OCI-LY7 (cell line): Measurements from ENCODE around the gene CCDC152. TPM values are rescaled to one million over a fixed set of nuclear protein-coding genes. Genes with fewer than 3 reads are reported as not detected.

Experiments used
- Bru-seq: library from RNA; stranded (reverse); fragments of 400-500 nt; gene quantifications from one replicate; lab custom pipeline; 2021; lab: Mats Ljungman, UMichigan
- BruChase-seq, 2 experiments: library from RNA; stranded (reverse); fragments of 400-500 nt; gene quantifications; one replicate each; lab custom pipeline; 2021; lab: Mats Ljungman, UMichigan
- BruUV-seq: library from RNA; stranded (reverse); fragments of 400-500 nt; replicated peaks from 2 replicates; lab custom pipeline; 2021; lab: Mats Ljungman, UMichigan
- CTCF ChIA-PET: fragments of 300-600 bp; sonication (Branson Sonifier 250); formaldehyde crosslinking; loops from one replicate; lab custom pipeline; 2022; ENCODE audit warnings: antibody characterized with exemption; ENCODE audit not compliant: unreplicated experiment; lab: Charles Lee
- POLR2A ChIA-PET: fragments of 300-600 bp; sonication (Branson Sonifier 250); formaldehyde crosslinking; loops from one replicate; lab custom pipeline; 2022; ENCODE audit warnings: antibody characterized with exemption; lab: Charles Lee
- DNase-seq: peaks from one replicate; pipeline ENCODE4 v3.0.0-alpha.2; 2015; ENCODE audit warnings: low spot score
- H2AFZ ChIP-seq: fragments of 200-600 bp; sonication (generic), shearing (Covaris generic); 2 replicates; pipeline ENCODE4 v1.6.1; 2014; ENCODE audit warnings: mild to moderate bottlenecking, antibody characterized with exemption, low read length, moderate library complexity
- H3K27ac ChIP-seq: fragments of 200-600 bp; sonication (generic); 2 replicates; pipeline ENCODE4 v1.5.1; 2014; ENCODE audit warnings: mixed run types, low read depth, mild to moderate bottlenecking, moderate library complexity, low read length, inconsistent platforms; ENCODE audit not compliant: poor library complexity, severe bottlenecking
- H3K36me3 ChIP-seq: fragments of 200-600 bp; sonication (generic); 2 replicates; pipeline ENCODE4 v1.6.1; 2014; ENCODE audit warnings: mild to moderate bottlenecking, antibody characterized with exemption, low read length, moderate library complexity, mixed read lengths; ENCODE audit not compliant: insufficient read depth
- H3K4me1 ChIP-seq: fragments of 200-600 bp; sonication (generic); 2 replicates; pipeline ENCODE4 v1.5.1; 2014; ENCODE audit warnings: mild to moderate bottlenecking, low read length; ENCODE audit not compliant: insufficient read depth, poor library complexity, severe bottlenecking
- H3K4me2 ChIP-seq: fragments of 200-600 bp; sonication (generic); 2 replicates; pipeline ENCODE4 v1.6.1; 2014; ENCODE audit warnings: mild to moderate bottlenecking, low read length
- H3K4me3 ChIP-seq: fragments of 200-600 bp; sonication (generic); 2 replicates; pipeline ENCODE4 v1.5.1; 2014; ENCODE audit warnings: mild to moderate bottlenecking, low read depth, low read length; ENCODE audit not compliant: poor library complexity, severe bottlenecking
- H3K79me2 ChIP-seq: fragments of 200-600 bp; sonication (generic); 2 replicates; pipeline ENCODE4 v1.6.1; 2016; ENCODE audit warnings: low read depth, mild to moderate bottlenecking, low read length, moderate library complexity, mixed read lengths; ENCODE audit not compliant: insufficient read depth
- H3K9me2 ChIP-seq: fragments of 200-600 bp; sonication (generic); 2 replicates; pipeline ENCODE4 v1.6.1; 2016; ENCODE audit warnings: mild to moderate bottlenecking, low read length, mixed read lengths; ENCODE audit not compliant: insufficient read depth
- H3K9me3 ChIP-seq: fragments of 200-600 bp; sonication (generic); 2 replicates; pipeline ENCODE4 v1.6.1; 2014; ENCODE audit warnings: mild to moderate bottlenecking, mixed run types, low read length, mixed read lengths
- H4K20me1 ChIP-seq: fragments of 200-600 bp; sonication (generic); 2 replicates; pipeline ENCODE4 v1.6.1; 2014; ENCODE audit warnings: mild to moderate bottlenecking, antibody characterized with exemption, low read length, moderate library complexity, mixed read lengths; ENCODE audit not compliant: insufficient read depth
- CTCF ChIP-seq: fragments of 200-600 bp; sonication (generic); conservative IDR thresholded peaks from 2 replicates; pipeline ENCODE4 v1.5.1; 2014; ENCODE audit warnings: mild to moderate bottlenecking, antibody characterized with exemption, low read length, moderate library complexity, mixed read lengths
- EZH2phosphoT487 ChIP-seq: fragments of 200-600 bp; sonication (generic); IDR thresholded peaks from 2 replicates; pipeline ENCODE4 v1.6.1; 2018; ENCODE audit warnings: low read depth, borderline replicate concordance, mild to moderate bottlenecking, mixed run types, antibody characterized with exemption, low read length, moderate library complexity, mixed read lengths
- intact Hi-C: fragments of 100-400 bp; cut with micrococcal nuclease; formaldehyde crosslinking; loops from one replicate; pipeline ENCODE4 v1.10.0; 2022; ENCODE audit not compliant: unreplicated experiment
- long read RNA-seq: library from polyadenylated mRNA; stranded (forward); transcript quantifications from one replicate; pipeline ENCODE4 v2.0.0, GENCODE V29; 2022
- total RNA-seq, 2 experiments: library from RNA; depleted of rRNA in 1 of 2; stranded (reverse); fragments of >200 nt in 1 of 2; shearing (Covaris generic) in 1 of 2; gene quantifications; 2 replicates each; pipeline ENCODE4 v1.2.3, GENCODE V29; 2014 to 2022

CCDC152 gene, protein sequence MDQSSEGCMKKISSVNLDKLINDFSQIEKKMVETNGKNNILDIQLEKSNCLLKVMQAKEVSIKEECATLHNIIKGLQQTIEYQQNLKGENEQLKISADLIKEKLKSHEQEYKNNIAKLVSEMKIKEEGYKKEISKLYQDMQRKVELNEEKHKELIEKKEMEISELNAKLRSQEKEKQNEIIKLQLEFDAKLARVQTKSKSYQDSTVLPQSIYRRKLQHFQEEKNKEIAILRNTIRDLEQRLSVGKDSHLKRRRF
- total RNA-seq (2014; rRNA removed; shearing (Covaris generic)) (not detected in 2 replicates), total RNA-seq (2022) (not detected in 2 replicates), Bru-seq, nascent RNA (not detected), BruChase-seq, experiment 1, labeled RNA remaining after a 6-hour chase (not detected), BruChase-seq, experiment 2, labeled RNA remaining after a 2-hour chase (not detected)
- long read RNA-seq, result 0 reads

DNA sequence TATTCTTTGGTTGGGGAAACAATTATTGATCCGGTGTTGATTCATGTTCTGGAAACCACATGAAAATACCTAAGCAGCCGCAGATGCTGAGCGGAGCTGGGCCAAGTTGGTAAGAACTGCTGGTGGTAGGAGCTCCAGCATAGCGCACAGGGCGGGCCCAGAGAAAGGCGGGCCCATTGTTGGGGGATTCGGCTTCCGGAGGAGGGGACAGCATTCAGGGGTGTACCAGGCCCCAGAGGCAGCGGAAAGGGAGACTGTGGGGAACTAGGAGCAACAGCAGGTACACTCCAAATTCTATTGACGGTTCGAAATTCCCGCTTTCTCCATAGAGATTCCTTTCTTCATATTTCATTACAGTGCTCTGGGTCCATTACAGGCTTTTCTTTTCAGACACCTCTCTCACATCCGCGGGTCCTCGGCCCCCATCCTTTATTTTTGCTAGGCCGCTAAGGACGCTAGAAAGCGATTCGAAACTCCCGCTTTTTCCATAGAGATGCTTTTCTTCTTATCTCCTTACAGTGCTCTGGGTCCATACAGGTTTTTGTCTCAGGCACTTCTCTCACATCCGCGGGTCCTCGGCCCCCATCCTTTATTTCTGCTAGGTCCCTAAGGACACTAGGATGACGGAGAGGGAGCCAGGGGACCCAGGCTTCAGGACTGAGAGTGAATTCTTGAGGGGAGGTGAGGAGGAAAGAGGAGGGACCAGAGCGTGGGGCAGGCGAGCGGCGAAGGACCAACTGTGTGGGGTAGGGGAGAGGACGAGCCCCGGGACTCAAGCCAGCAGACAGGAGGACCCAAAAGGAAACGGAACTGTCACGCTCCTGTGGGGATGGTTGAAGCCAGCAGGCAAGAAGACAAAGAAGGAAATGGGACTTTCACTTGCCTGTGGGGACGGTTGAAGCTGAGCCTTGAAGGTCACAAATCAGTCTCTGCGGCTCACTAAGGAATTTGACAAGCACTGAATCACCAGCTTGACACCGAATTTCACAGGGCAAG lies at the start of gene CCDC152:
Gene CCDC152 (plus strand): TSS at position 213 of the 996 bp plus-strand sequence. CDS start 2,304 bp downstream, outside the sequence.
- CTCF ChIA-PET, result no interaction called here
- no peak for DNase-seq
- Histone ChIP-seq H2AFZ (no peak within 1 kb of the TSS), H3K4me2 (no peak within 1 kb of the TSS), H3K27ac (no peak within 1 kb of the TSS), H3K79me2 (no peaks in the 10 kb centered on the region), H3K4me3 (no peak within 1 kb of the TSS), H3K9me2 (no peaks in the 10 kb centered on the region), H3K9me3 (no peaks in the 10 kb centered on the region), H4K20me1 (no peaks in the 10 kb centered on the region), H3K4me1 (no peaks in the 10 kb centered on the region), H3K36me3 (no peaks in the 10 kb centered on the region)
- intact Hi-C loops, result no loop called here
- POLR2A ChIA-PET, result no interaction called here
- no TSS peak for BruUV-seq
- TF ChIP-seq EZH2phosphoT487, result no peak
- TF ChIP-seq CTCF, result no peak

DNA sequence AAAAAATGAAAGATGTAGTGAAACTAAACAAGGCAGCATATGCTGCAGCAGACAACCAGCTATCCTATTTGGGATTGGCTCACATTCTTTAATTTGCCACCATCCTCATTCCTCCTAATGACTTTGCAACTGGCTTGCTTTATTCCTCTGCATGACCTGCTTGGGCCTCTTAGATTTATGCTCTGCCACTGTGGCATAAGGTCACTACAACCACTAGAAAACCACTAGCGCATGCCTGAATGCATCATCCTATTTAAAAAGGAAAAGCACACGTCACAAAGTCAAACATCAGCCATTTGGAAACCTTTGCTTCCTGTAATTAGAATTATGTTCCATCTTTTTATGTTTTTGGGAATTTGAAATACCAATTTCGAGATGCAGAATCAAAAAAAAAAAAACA lies 40.8 kb upstream of the CCDC152 start:
- Histone ChIP-seq H3K79me2 (no peaks in the 10 kb centered on the region), H3K9me2 (no peaks in the 10 kb centered on the region), H4K20me1 (no peaks in the 10 kb centered on the region), H3K36me3 (no peaks in the 10 kb centered on the region), H3K4me3 (no peak overlapping the region), H2AFZ (no peak overlapping the region), H3K27ac (no peak overlapping the region), H3K9me3 (no peaks in the 10 kb centered on the region), H3K4me1 (no peaks in the 10 kb centered on the region), H3K4me2 (no peak overlapping the region)
- intact Hi-C loops, result no loop called here
- DNase-seq, result no peak
- TF ChIP-seq EZH2phosphoT487 (no peak), CTCF (no peak)
- ChIA-PET CTCF (no interaction called here), POLR2A (no interaction called here)
- no TSS peak for BruUV-seq
